HL-60 (cell line): Measurements from ENCODE around the gene BRWD1.

Source experiments
- DNase-seq, 2 experiments: peaks; one replicate each; pipeline ENCODE4 v3.0.0-alpha.2; 2010 to 2020; ENCODE audit warnings: low read depth in 1 of 2, low spot score in 1 of 2
- H3K27ac ChIP-seq: fragments of 250-450 bp; sonication (Bioruptor Pico); replicated peaks from 2 replicates; pipeline ENCODE4 v1.5.1; 2020; ENCODE audit warnings: mild to moderate bottlenecking, moderate library complexity
- H3K27me3 ChIP-seq: fragments of 250-450 bp; sonication (Bioruptor Pico); 2 replicates; pipeline ENCODE4 v1.5.1; 2021; ENCODE audit warnings: mild to moderate bottlenecking, moderate library complexity; ENCODE audit not compliant: insufficient read depth, poor library complexity, severe bottlenecking
- H3K4me3 ChIP-seq: replicated peaks from 2 replicates; pipeline ENCODE4 v1.5.1; 2011; ENCODE audit warnings: mild to moderate bottlenecking, control low read depth, low read length; ENCODE audit not compliant: insufficient read depth
- CTCF ChIP-seq: IDR thresholded peaks from one replicate; pipeline ENCODE4 v1.5.1; 2011; ENCODE audit warnings: low read length, control low read depth, inconsistent platforms; ENCODE audit not compliant: insufficient read depth
- GABPA ChIP-seq: IDR thresholded peaks from 2 replicates; pipeline ENCODE4 v1.6.1; 2012; ENCODE audit warnings: low read depth
- POLR2AphosphoS5 ChIP-seq: IDR thresholded peaks from 2 replicates; pipeline ENCODE4 v1.6.1; 2012; ENCODE audit warnings: low read depth
- SPI1 ChIP-seq: IDR thresholded peaks from 2 replicates; pipeline ENCODE4 v1.6.1; 2012; ENCODE audit warnings: low read depth, mild to moderate bottlenecking, borderline replicate concordance
- TF ChIP-seq, protein P1 (sequence below): IDR thresholded peaks from 2 replicates; pipeline ENCODE4 v1.6.1; 2012; ENCODE audit warnings: low read depth; ENCODE audit not compliant: insufficient replicate concordance

The BRWD1 gene

GRCh38 chr21:39316729-39317128, 3.3 kb upstream of the BRWD1 start:
- peak overlapping the region; percentile 60 for H3K27ac ChIP-seq
- H3K4me3 ChIP-seq: no peak overlapping the region
- H3K27me3 ChIP-seq: no peaks in the 10 kb centered on the region
- TF ChIP-seq CTCF (no peak), SPI1 (no peak), GABPA (no peak), POLR2AphosphoS5 (no peak)
- TF ChIP-seq, protein P1, sequence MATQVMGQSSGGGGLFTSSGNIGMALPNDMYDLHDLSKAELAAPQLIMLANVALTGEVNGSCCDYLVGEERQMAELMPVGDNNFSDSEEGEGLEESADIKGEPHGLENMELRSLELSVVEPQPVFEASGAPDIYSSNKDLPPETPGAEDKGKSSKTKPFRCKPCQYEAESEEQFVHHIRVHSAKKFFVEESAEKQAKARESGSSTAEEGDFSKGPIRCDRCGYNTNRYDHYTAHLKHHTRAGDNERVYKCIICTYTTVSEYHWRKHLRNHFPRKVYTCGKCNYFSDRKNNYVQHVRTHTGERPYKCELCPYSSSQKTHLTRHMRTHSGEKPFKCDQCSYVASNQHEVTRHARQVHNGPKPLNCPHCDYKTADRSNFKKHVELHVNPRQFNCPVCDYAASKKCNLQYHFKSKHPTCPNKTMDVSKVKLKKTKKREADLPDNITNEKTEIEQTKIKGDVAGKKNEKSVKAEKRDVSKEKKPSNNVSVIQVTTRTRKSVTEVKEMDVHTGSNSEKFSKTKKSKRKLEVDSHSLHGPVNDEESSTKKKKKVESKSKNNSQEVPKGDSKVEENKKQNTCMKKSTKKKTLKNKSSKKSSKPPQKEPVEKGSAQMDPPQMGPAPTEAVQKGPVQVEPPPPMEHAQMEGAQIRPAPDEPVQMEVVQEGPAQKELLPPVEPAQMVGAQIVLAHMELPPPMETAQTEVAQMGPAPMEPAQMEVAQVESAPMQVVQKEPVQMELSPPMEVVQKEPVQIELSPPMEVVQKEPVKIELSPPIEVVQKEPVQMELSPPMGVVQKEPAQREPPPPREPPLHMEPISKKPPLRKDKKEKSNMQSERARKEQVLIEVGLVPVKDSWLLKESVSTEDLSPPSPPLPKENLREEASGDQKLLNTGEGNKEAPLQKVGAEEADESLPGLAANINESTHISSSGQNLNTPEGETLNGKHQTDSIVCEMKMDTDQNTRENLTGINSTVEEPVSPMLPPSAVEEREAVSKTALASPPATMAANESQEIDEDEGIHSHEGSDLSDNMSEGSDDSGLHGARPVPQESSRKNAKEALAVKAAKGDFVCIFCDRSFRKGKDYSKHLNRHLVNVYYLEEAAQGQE: no peak
- DNase-seq: no peak

- H3K27me3 ChIP-seq: no peaks in the 10 kb centered on the region
- H3K4me3 ChIP-seq: no peak overlapping the region
- no peak for DNase-seq
- TF ChIP-seq SPI1 (no peak), POLR2AphosphoS5 (no peak), CTCF (no peak), GABPA (no peak)
- TF ChIP-seq, protein P1: no peak
- no peak overlapping the region for H3K27ac ChIP-seq
These were observed 2.4 kb upstream of the BRWD1 start for GRCh38 chr21:39315603-39316445.

DNA sequence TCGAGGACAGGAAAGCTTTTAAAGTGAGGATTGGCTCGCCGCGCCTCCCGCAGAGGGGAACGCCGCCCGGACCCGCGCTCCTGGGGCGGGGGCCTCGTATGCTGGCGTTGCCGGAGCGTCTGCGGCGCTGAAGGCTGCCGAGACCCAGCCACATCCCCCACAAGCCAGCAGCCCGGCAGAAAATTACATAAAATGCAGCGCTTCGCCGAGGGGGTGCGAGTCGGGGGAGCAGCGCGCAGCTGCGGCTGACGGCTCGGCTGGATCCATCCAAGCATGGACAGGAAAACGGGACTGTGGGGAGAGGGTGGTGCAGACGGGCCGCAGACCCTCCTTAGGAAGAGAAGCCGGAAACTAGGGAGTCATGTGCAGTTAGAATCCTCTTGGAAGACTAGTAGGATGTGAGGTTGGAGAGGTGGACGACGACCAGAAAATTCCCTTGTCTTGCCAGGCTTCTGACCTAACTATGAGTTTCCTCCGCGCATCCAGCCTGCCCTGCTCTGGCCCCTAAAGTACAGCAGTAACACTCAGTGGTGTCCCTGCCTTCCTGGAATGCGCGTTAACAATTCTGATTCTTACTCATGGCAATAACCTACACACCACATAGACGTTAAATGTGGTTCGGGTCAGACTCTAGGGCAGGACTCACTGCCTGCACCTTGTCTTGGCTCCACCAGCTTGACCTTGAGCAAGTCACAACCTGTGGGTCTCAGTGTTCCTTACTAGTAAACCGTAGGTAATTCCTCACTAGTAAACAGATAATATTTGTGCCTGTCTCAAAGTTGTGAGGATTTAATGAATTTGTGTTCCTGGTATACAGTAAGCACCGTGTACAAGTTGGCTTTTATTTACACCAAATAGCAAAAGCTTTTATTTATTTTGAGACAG, 953 bp upstream of the BRWD1 start:
- DNase-seq: peak in 1 of 2 experiments; percentile 48
- H3K4me3 ChIP-seq: peak overlapping the region; percentile 66
- no peaks in the 10 kb centered on the region for H3K27me3 ChIP-seq
- no peak; the same call in 1 of the 2 replicates for TF ChIP-seq POLR2AphosphoS5
- no peak for TF ChIP-seq SPI1
- TF ChIP-seq, protein P1: no peak
- no peak for TF ChIP-seq CTCF
- TF ChIP-seq GABPA: no peak
- peak overlapping the region; percentile 96 for H3K27ac ChIP-seq
